WTC11 (cell line): ENCODE data around the gene MEIS2. TPM values are rescaled to one million over a fixed set of nuclear protein-coding genes. Genes with fewer than 3 reads are reported as not detected.

ENCODE experiments used
- ATAC-seq: fragments of 200-7000 bp; cut with Tn5 transposase; 2 replicates; pipeline ENCODE4 v1.10.0; 2021; ENCODE audit warnings: mild to moderate bottlenecking, moderate library complexity
- CTCF ChIA-PET: fragments of 300-600 bp; sonication (Branson Sonifier 250); formaldehyde crosslinking; loops from one replicate; lab custom pipeline; 2021; ENCODE audit warnings: antibody characterized with exemption; lab: Charles Lee
- POLR2A ChIA-PET: fragments of 350-600 bp; sonication (Branson Sonifier 250); formaldehyde crosslinking; loops from one replicate; lab custom pipeline; 2021; ENCODE audit warnings: antibody characterized with exemption; lab: Charles Lee
- DNase-seq: peaks from one replicate; pipeline ENCODE4 v3.0.0; 2021; ENCODE audit warnings: low spot score
- H3K27ac Mint-ChIP-seq: 2 replicates; pipeline ENCODE4 v1.8.0; 2021; ENCODE audit warnings: mixed read lengths
- H3K27me3 Mint-ChIP-seq: 2 replicates; pipeline ENCODE4 v1.8.0; 2021; ENCODE audit warnings: low read depth, mild to moderate bottlenecking, moderate library complexity, mixed read lengths
- H3K36me3 Mint-ChIP-seq: 2 replicates; pipeline ENCODE4 v1.8.0; 2021; ENCODE audit warnings: mixed read lengths
- H3K4me1 Mint-ChIP-seq: 2 replicates; pipeline ENCODE4 v1.8.0; 2022; ENCODE audit warnings: mixed read lengths
- H3K4me3 Mint-ChIP-seq: 2 replicates; pipeline ENCODE4 v1.8.0; 2021; ENCODE audit warnings: mild to moderate bottlenecking, moderate library complexity, mixed read lengths
- H3K9me3 Mint-ChIP-seq: 2 replicates; pipeline ENCODE4 v1.8.0; 2021; ENCODE audit warnings: mixed read lengths
- ATF2 ChIP-seq: sonication (generic); formaldehyde crosslinking; IDR thresholded peaks from 2 replicates; pipeline ENCODE4 v1.8.1; 2022; ENCODE audit warnings: low read depth, missing genetic modification reagents, borderline replicate concordance
- CTCF ChIP-seq: fragments of 200-600 bp; IDR thresholded peaks from 2 replicates; pipeline ENCODE4 v1.8.0; 2022; ENCODE audit warnings: antibody characterized with exemption
- E2F1 ChIP-seq: sonication (generic); formaldehyde crosslinking; IDR thresholded peaks from 2 replicates; pipeline ENCODE4 v1.8.0; 2022; ENCODE audit warnings: mild to moderate bottlenecking, missing genetic modification reagents
- E2F5 ChIP-seq: sonication (generic); formaldehyde crosslinking; IDR thresholded peaks from 2 replicates; pipeline ENCODE4 v1.8.1; 2022; ENCODE audit warnings: mild to moderate bottlenecking, moderate library complexity, missing genetic modification reagents
- ELF4 ChIP-seq: sonication (generic); formaldehyde crosslinking; IDR thresholded peaks from 2 replicates; pipeline ENCODE4 v1.8.1; 2022; ENCODE audit warnings: low read depth, mild to moderate bottlenecking, moderate library complexity, missing genetic modification reagents
- ESRRA ChIP-seq: sonication (generic); formaldehyde crosslinking; IDR thresholded peaks from 2 replicates; pipeline ENCODE4 v1.8.1; 2022; ENCODE audit warnings: mild to moderate bottlenecking, missing genetic modification reagents, borderline replicate concordance
- GABPB1 ChIP-seq: sonication (generic); formaldehyde crosslinking; IDR thresholded peaks from 2 replicates; pipeline ENCODE4 v1.8.1; 2023; ENCODE audit warnings: mild to moderate bottlenecking, missing genetic modification reagents
- GRHL2 ChIP-seq: fragments of 250-450 bp; sonication (Bioruptor Pico); IDR thresholded peaks from 2 replicates; pipeline ENCODE4 v1.8.0; 2022; ENCODE audit warnings: mild to moderate bottlenecking, moderate library complexity; ENCODE audit not compliant: insufficient replicate concordance, severe bottlenecking
- HMGA2 ChIP-seq: fragments of 250-450 bp; sonication (Bioruptor Pico); IDR thresholded peaks from 2 replicates; pipeline ENCODE4 v1.4.0; 2021; ENCODE audit warnings: mild to moderate bottlenecking, moderate library complexity
- IRF2 ChIP-seq: sonication (generic); formaldehyde crosslinking; IDR thresholded peaks from 2 replicates; pipeline ENCODE4 v1.8.0; 2022; ENCODE audit warnings: low read depth, missing genetic modification reagents, borderline replicate concordance
- JAZF1 ChIP-seq: fragments of 250-450 bp; sonication (Bioruptor Pico); IDR thresholded peaks from 2 replicates; pipeline ENCODE4 v1.9.0; 2021; ENCODE audit warnings: moderate library complexity, mild to moderate bottlenecking, inconsistent platforms
- JUN ChIP-seq: sonication (generic); formaldehyde crosslinking; IDR thresholded peaks from 2 replicates; pipeline ENCODE4 v1.8.0; 2023; ENCODE audit warnings: mild to moderate bottlenecking, missing genetic modification reagents
- KAT7 ChIP-seq: sonication (generic); formaldehyde crosslinking; IDR thresholded peaks from 2 replicates; pipeline ENCODE4 v1.8.1; 2023; ENCODE audit warnings: missing genetic modification reagents, mild to moderate bottlenecking, borderline replicate concordance
- MAX ChIP-seq: sonication (generic); formaldehyde crosslinking; IDR thresholded peaks from 2 replicates; pipeline ENCODE4 v1.8.0; 2022; ENCODE audit warnings: mild to moderate bottlenecking, missing genetic modification reagents
- MLX ChIP-seq: sonication (generic); formaldehyde crosslinking; IDR thresholded peaks from 2 replicates; pipeline ENCODE4 v1.8.1; 2023; ENCODE audit warnings: mild to moderate bottlenecking, missing genetic modification reagents, moderate library complexity
- NFYB ChIP-seq: sonication (generic); formaldehyde crosslinking; conservative IDR thresholded peaks from 2 replicates; pipeline ENCODE4 v1.8.0; 2022; ENCODE audit warnings: low read depth, missing genetic modification reagents
- PRDM15 ChIP-seq: sonication (generic); formaldehyde crosslinking; IDR thresholded peaks from 2 replicates; pipeline ENCODE4 v1.8.0; 2022; ENCODE audit warnings: missing genetic modification reagents
- RORB ChIP-seq: fragments of 250-450 bp; sonication (Bioruptor Pico); IDR thresholded peaks from 2 replicates; pipeline ENCODE4 v1.9.0; 2021; ENCODE audit warnings: mild to moderate bottlenecking
- SP1 ChIP-seq: sonication (generic); formaldehyde crosslinking; conservative IDR thresholded peaks from 2 replicates; pipeline ENCODE4 v1.8.1; 2022; ENCODE audit warnings: missing genetic modification reagents
- STAT6 ChIP-seq: sonication (generic); formaldehyde crosslinking; conservative IDR thresholded peaks from 2 replicates; pipeline ENCODE4 v1.8.1; 2023; ENCODE audit warnings: mild to moderate bottlenecking, low read depth, missing genetic modification reagents, moderate library complexity
- USF1 ChIP-seq: sonication (generic); formaldehyde crosslinking; IDR thresholded peaks from 2 replicates; pipeline ENCODE4 v1.8.0; 2022; ENCODE audit warnings: mild to moderate bottlenecking, missing genetic modification reagents
- total RNA-seq: library from RNA; stranded (reverse); gene quantifications from 3 replicates; pipeline ENCODE4 v1.2.3, GENCODE V29; 2021

MEIS2 gene
- total RNA-seq, 1 experiment from 2014 or later: 0.57 TPM

GRCh38 chr15:36896949-36897348 lies 203.4 kb downstream of the MEIS2 start:
- DNase-seq (no peak), ATAC-seq (no peak)
- ChIA-PET POLR2A (no interaction called here), CTCF (interaction anchor here (0.8 to 1.6 kb wide), 8 partner anchors 13 to 352 kb away, joined by 3 to 8 read pairs (median 4); no protein-coding TSS in a partner anchor)
- peaks cover 38% of the 10 kb centered on the region for H3K27me3 Mint-ChIP-seq
- H3K27ac Mint-ChIP-seq: no peak overlapping the region
- H3K36me3 Mint-ChIP-seq: no peaks in the 10 kb centered on the region
- H3K4me3 Mint-ChIP-seq: no peak overlapping the region
- no peaks in the 10 kb centered on the region for H3K9me3 Mint-ChIP-seq
- peaks cover 40% of the 10 kb centered on the region for H3K4me1 Mint-ChIP-seq
- no peak for TF ChIP-seq MAX (CRISPR knock-in tag)
- no peak for TF ChIP-seq GRHL2 (CRISPR knock-in tag)
- TF ChIP-seq ELF4 (CRISPR knock-in tag): no peak
- TF ChIP-seq E2F5 (CRISPR knock-in tag): no peak
- no peak for TF ChIP-seq NFYB (CRISPR knock-in tag)
- no peak for TF ChIP-seq GABPB1 (CRISPR knock-in tag)
- no peak for TF ChIP-seq IRF2 (CRISPR knock-in tag)
- no peak for TF ChIP-seq ATF2
- TF ChIP-seq RORB (CRISPR knock-in tag): no peak
- TF ChIP-seq CTCF: no peak
- no peak for TF ChIP-seq MLX (CRISPR knock-in tag)
- TF ChIP-seq USF1 (CRISPR knock-in tag): no peak

GRCh38 chr15:36894075-36894474 lies 206.3 kb downstream of the MEIS2 start:
- H3K36me3 Mint-ChIP-seq: no peaks in the 10 kb centered on the region
- no peak for ATAC-seq
- TF ChIP-seq SP1 (CRISPR knock-in tag): no peak
- TF ChIP-seq JAZF1 (CRISPR knock-in tag): no peak
- no peak for TF ChIP-seq GRHL2 (CRISPR knock-in tag)
- TF ChIP-seq JUN (CRISPR knock-in tag): no peak
- TF ChIP-seq ELF4 (CRISPR knock-in tag): no peak
- TF ChIP-seq KAT7 (CRISPR knock-in tag): no peak
- no peak for TF ChIP-seq STAT6 (CRISPR knock-in tag)
- no peak for TF ChIP-seq E2F1 (CRISPR knock-in tag)
- TF ChIP-seq PRDM15 (CRISPR knock-in tag): no peak
- no peak for TF ChIP-seq ESRRA (CRISPR knock-in tag)
- TF ChIP-seq HMGA2 (CRISPR knock-in tag): no peak

More at GRCh38 chr15:36894075-36894474, 206.3 kb downstream of the MEIS2 start:
- H3K4me1 Mint-ChIP-seq: peaks cover 26% of the 10 kb centered on the region
- no peak overlapping the region for H3K27ac Mint-ChIP-seq
- peaks cover 59% of the 10 kb centered on the region for H3K27me3 Mint-ChIP-seq
- ChIA-PET CTCF (no interaction called here), POLR2A (no interaction called here)
- DNase-seq: no peak
- no peak overlapping the region for H3K4me3 Mint-ChIP-seq
- no peaks in the 10 kb centered on the region for H3K9me3 Mint-ChIP-seq
